ENCODE data around the gene STK11. TPM values are rescaled to one million over a fixed set of nuclear protein-coding genes. Genes with fewer than 3 reads are reported as not detected.
A peak's percentile ranks its signal among the peaks of the same experiment; 100 is the strongest.

STK11 gene
- total and polyA plus RNA-seq, 12 donors: 37.8 to 148 (median 93.7) TPM

DNA sequence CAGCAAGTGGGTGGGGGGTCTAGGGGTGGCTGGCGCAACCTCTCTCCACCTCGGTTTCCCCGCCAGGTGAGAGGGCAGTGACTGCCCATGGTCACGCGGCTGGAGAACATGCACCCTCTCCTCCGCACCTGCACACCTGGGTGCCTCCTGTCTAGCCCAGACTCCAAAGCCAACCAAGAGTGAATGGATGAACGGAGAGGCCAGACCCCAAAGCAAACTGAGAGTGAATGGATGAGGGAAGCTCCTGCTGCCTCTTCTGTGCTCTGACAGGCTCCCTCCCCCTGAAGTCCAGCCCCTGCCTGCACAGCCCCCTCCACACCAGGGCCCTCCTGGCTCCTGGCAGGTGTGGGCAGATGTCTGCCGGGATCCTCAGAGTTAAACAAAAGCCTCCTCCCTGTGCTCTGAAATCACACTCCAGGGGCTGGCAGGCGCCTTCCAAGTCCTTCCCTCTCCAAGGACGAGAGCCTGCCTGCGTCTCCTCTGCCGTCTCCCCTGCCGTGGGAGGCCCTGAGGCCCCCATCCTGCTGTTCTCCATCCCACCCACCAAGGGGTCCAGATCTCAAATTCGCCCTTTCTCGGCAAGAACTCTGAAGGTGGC lies 33.7 kb upstream of the STK11 start:
- no peaks in the 10 kb centered on the region for H3K27me3 ChIP-seq
- DNase-seq: peak in 4 of 7 donors; percentile 47 to 67 (median 65)
- TF ChIP-seq CTCF (IDR thresholded peaks at IDR 0.05): no peak
- peaks cover 52 to 53% of the 10 kb centered on the region in 2 donors for H3K4me1 ChIP-seq (replicated peaks in 1 of 2)
- 13 to 47% (median 34%) methylated on average over 4 to 15 of the region's 15 CpGs for WGBS, 4 donors
- no peaks in the 10 kb centered on the region for H3K9me3 ChIP-seq (replicated peaks in 1 of 3)
- H3K4me3 ChIP-seq: peak overlapping the region in 2 of 4 donors; percentile 58 to 99
- intact Hi-C loops (cut with DNase I): loop anchor here in 1 of 2 donors (5.0 kb wide), 1 partner anchor 45 kb away; no protein-coding TSS in a partner anchor
- H3K36me3 ChIP-seq (replicated peaks in 1 of 2): no peaks in the 10 kb centered on the region
- H3K27ac ChIP-seq: peak overlapping the region; percentile 97 to 100 (median 99)

DNA sequence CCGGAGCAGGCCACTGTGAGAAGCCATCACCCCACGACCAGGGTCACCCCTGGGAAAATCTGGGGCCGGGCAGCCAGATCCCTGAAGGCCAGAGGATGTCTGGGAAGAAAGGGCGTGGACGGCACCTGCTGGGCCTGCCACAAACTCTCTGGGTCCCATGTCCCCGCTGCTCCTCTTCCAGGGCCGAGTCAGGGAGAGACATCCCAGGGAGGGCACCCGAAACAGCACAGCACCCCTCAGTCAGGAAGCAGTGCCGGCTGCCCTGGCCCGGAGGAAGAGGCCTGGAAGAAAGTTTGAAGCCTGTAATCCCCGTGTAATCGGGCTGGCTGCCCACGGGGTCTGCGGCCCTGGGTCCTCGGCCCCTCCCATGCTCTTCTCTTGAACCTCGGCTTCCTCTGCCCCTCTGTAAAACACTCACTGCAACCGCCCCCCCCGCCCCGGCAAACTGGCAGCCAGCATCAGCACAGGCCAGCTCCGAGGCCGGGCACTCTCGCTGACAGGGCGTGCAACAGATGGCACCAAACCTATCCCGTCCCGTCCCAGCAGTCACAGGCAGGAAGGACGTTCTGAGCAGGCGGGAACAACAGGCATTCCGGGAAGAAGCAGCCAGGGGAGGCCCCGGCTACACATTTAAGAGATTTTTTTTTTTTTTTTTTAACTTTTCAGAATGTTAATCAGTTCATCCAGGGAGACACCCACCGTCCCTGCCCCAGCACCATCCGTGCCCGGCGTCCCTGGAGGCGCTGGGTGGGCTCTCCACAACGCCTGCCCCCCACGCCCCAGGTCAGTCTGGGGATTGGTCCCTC lies 33.0 kb upstream of the STK11 start:
- H3K27me3 ChIP-seq: no peaks in the 10 kb centered on the region
- peak overlapping the region; percentile 97 to 100 (median 99) for H3K27ac ChIP-seq
- H3K9me3 ChIP-seq (replicated peaks in 1 of 3): no peaks in the 10 kb centered on the region
- DNase-seq: peak; percentile 73 to 95 (median 92)
- H3K4me3 ChIP-seq: peak overlapping the region in 3 of 4 donors; percentile 58 to 99 (median 89)
- WGBS, 4 donors: 7 to 22% (median 10%) methylated on average over 28 to 36 of the region's 36 CpGs
- intact Hi-C loops (cut with DNase I): loop anchor here in 1 of 2 donors (5.0 kb wide), 1 partner anchor 45 kb away; no protein-coding TSS in a partner anchor
- peaks cover 45 to 46% of the 10 kb centered on the region in 2 donors for H3K4me1 ChIP-seq (replicated peaks in 1 of 2)
- H3K36me3 ChIP-seq (replicated peaks in 1 of 2): no peaks in the 10 kb centered on the region
- TF ChIP-seq POLR2A (IDR thresholded peaks at IDR 0.05): peak in 1 of 2 donors; percentile 85
- TF ChIP-seq CTCF (IDR thresholded peaks at IDR 0.05): no peak

- Histone ChIP-seq H3K27ac (peak overlapping the region; percentile 97 to 100 (median 99)), H3K4me3 (peak overlapping the region; percentile 54 to 99 (median 74)), H3K9me3 (replicated peaks in 1 of 3) (no peaks in the 10 kb centered on the region), H3K36me3 (replicated peaks in 1 of 2) (no peaks in the 10 kb centered on the region), H3K4me1 (replicated peaks in 1 of 2) (peaks cover 37 to 39% of the 10 kb centered on the region in 2 donors), H3K27me3 (no peaks in the 10 kb centered on the region)
- peak in 4 of 7 donors; percentile 52 to 71 (median 54) for DNase-seq
- intact Hi-C loops (cut with DNase I): loop anchor here in 1 of 2 donors (5.0 kb wide), 1 partner anchor 46 kb away; no protein-coding TSS in a partner anchor
- TF ChIP-seq POLR2A (IDR thresholded peaks at IDR 0.05): no peak
- TF ChIP-seq CTCF (IDR thresholded peaks at IDR 0.05): no peak
- 1 to 2% (median 1%) methylated on average over 28 to 47 of the region's 47 CpGs for WGBS, 4 donors
Observed at GRCh38 chr19:1173159-1173844, 32.3 kb upstream of the STK11 start.
